ENCODE results near the gene LGR6.

DNA sequence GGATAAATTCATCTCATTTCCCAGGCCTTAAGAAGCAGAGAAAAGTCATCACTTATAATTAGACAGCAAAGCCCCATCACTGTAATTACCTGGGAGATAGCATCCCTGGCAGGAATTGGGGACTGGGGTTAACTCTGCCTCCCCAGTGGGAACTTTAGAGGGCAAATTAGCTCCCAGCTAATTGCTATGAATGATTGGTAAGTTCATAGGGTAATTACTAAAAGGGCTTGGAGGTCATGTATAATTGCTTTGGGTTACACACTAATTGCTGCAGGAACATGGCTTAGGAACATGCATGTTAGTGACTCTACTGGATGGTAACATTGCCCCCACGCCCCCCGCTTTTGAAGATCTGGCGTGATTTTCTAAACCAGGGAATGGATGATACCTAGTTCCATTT, 83.3 kb downstream of the LGR6 start:
- no peak for TF ChIP-seq CTCF (IDR thresholded peaks at IDR 0.05)
- TF ChIP-seq POLR2A (IDR thresholded peaks at IDR 0.05) = no peak
- TF ChIP-seq POLR2AphosphoS5 (IDR thresholded peaks at IDR 0.05) = no peak

All from breast epithelium (tissue), 3 donors.